Activated T-helper 2 cell treated with anti-CD3 and anti-CD28 coated beads, Interferon-gamma antibody, Interleukin-2, Interleukin-4, amounts not matched to agents 10 μg/mL and 5 μg/mL and 100 μg/mL, durations not matched to agents 14 hours and 24 hours and 36 hours (primary cell): ENCODE measurements around the gene MAML3. TPM values are rescaled to one million over a fixed set of nuclear protein-coding genes. Genes with fewer than 3 reads are reported as not detected.

Experiments
- DNase-seq: peaks from one replicate; pipeline ENCODE4 v3.0.0; 2021; ENCODE audit warnings: low spot score
- H3K27ac Mint-ChIP-seq: one replicate; pipeline ENCODE4 v1.8.0; 2021; ENCODE audit warnings: mixed read lengths
- H3K27me3 Mint-ChIP-seq: one replicate; pipeline ENCODE4 v1.8.0; 2021; ENCODE audit warnings: low read depth, mixed read lengths
- H3K36me3 Mint-ChIP-seq: one replicate; pipeline ENCODE4 v1.8.0; 2021; ENCODE audit warnings: low read depth, mixed read lengths
- H3K4me1 Mint-ChIP-seq: one replicate; pipeline ENCODE4 v1.8.0; 2021; ENCODE audit warnings: low read depth, mixed read lengths
- H3K4me3 Mint-ChIP-seq: one replicate; pipeline ENCODE4 v1.8.0; 2021; ENCODE audit warnings: low read depth, mild to moderate bottlenecking, moderate library complexity, mixed read lengths
- H3K9me3 Mint-ChIP-seq: one replicate; pipeline ENCODE4 v1.8.0; 2021; ENCODE audit warnings: mixed read lengths
- intact Hi-C: fragments of 100-400 bp; cut with micrococcal nuclease; formaldehyde crosslinking; loops from one replicate; pipeline ENCODE4 v1.15.1; 2023
- total RNA-seq: library from RNA; stranded (reverse); gene quantifications from 2 replicates; pipeline ENCODE4 v1.2.3, GENCODE V29; 2022

MAML3 gene
- total RNA-seq, 1 donor from 2014 or later: 3.3 TPM

- H3K27me3 Mint-ChIP-seq: peaks cover 13% of the 10 kb centered on the region
- H3K4me1 Mint-ChIP-seq: peaks cover 43% of the 10 kb centered on the region
- H3K27ac Mint-ChIP-seq: peak overlapping the region; percentile 46
- no peaks in the 10 kb centered on the region for H3K36me3 Mint-ChIP-seq
- DNase-seq: peak; percentile 28
- intact Hi-C loops: loop anchor here (1.0 to 2.0 kb wide), 2 partner anchors 13 to 34 kb away; no protein-coding TSS in a partner anchor
- no peak overlapping the region for H3K4me3 Mint-ChIP-seq
- no peaks in the 10 kb centered on the region for H3K9me3 Mint-ChIP-seq
Measured at GRCh38 chr4:140116442-140117104, 37.4 kb downstream of the MAML3 start.

- Mint-ChIP-seq H3K36me3 (no peaks in the 10 kb centered on the region), H3K27me3 (peaks cover 4% of the 10 kb centered on the region), H3K4me3 (no peak overlapping the region), H3K9me3 (no peaks in the 10 kb centered on the region), H3K27ac (no peak overlapping the region), H3K4me1 (peaks cover 44% of the 10 kb centered on the region)
- no peak for DNase-seq
- intact Hi-C loops: no loop called here
Measured at GRCh38 chr4:140115140-140115539, 38.8 kb downstream of the MAML3 start.

DNA sequence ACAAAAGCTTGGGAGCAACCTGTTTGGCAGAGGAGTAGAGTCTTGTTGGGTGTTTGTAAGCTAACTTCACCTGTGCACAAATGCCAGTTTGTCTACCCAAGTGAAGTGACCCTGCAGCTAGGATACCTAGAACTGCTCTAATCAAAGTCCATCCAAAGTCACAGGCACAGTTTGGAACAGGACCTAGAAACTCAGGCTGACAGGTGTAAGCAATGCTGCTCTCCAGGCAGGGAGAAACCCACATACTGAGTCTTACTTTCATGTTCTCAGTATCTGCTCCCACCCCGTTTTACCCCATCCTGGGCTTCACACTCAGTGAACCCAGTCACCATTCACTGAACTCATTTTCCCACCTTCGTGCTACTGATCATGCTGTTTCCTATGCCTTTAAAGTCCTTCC, 40.3 kb downstream of the MAML3 start:
- peaks cover 39% of the 10 kb centered on the region for H3K4me1 Mint-ChIP-seq
- H3K36me3 Mint-ChIP-seq: no peaks in the 10 kb centered on the region
- H3K4me3 Mint-ChIP-seq: no peak overlapping the region
- DNase-seq: no peak
- H3K27me3 Mint-ChIP-seq: peaks cover 4% of the 10 kb centered on the region
- H3K9me3 Mint-ChIP-seq: no peaks in the 10 kb centered on the region
- intact Hi-C loops: no loop called here
- no peak overlapping the region for H3K27ac Mint-ChIP-seq

DNA sequence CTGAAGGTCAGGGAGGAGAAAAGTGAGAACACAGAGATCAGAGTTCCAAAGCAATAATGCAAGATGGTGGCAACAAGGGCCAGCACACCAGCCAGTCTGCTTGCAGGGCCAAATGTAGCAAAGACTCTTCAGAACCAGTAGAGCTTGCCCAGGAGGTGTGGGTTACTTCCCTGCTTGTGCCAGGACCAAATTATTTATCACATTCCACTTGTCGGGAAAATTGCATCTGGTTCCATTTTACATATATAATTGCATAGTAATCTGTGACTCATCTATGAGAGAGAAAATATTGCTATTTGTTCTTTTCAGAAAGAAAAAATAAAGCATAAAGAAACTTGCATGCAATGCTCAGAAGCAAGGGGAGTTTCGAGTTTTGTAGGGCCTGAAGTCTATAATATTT, 41.4 kb downstream of the MAML3 start:
- Mint-ChIP-seq H3K27me3 (peaks cover 4% of the 10 kb centered on the region), H3K27ac (no peak overlapping the region), H3K9me3 (peaks cover 4% of the 10 kb centered on the region), H3K4me1 (peaks cover 49% of the 10 kb centered on the region), H3K36me3 (peaks cover 3% of the 10 kb centered on the region), H3K4me3 (no peak overlapping the region)
- intact Hi-C loops: no loop called here
- DNase-seq: no peak

DNA sequence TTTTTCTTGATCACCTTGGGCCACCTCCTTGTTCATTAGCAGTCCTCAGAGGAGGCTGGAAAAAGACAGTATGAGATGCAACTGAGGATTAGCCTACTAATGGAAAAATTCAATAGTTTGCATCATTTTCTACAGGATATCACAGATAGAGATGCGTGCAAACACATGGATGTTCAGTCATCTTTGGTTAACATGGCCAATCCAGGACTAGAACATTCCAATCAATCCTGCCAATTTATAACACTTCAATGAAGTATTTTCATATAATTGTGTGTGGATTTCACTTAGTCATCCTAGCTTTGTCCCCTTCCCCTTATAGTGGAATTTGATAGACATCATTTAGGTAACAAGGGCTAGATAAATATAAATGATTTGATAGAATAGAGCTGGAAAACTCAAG, 42.7 kb downstream of the MAML3 start:
- Mint-ChIP-seq H3K4me1 (peaks cover 42% of the 10 kb centered on the region), H3K9me3 (peaks cover 4% of the 10 kb centered on the region), H3K36me3 (peaks cover 3% of the 10 kb centered on the region), H3K4me3 (no peak overlapping the region), H3K27ac (no peak overlapping the region), H3K27me3 (peaks cover 5% of the 10 kb centered on the region)
- DNase-seq: no peak
- intact Hi-C loops: no loop called here

GRCh38 chr4:140110542-140111215, 43.3 kb downstream of the MAML3 start:
- no peak overlapping the region for H3K4me3 Mint-ChIP-seq
- no peak for DNase-seq
- intact Hi-C loops: no loop called here
- H3K9me3 Mint-ChIP-seq: peaks cover 4% of the 10 kb centered on the region
- H3K27ac Mint-ChIP-seq: no peak overlapping the region
- H3K27me3 Mint-ChIP-seq: peaks cover 7% of the 10 kb centered on the region
- peaks cover 3% of the 10 kb centered on the region for H3K36me3 Mint-ChIP-seq
- peaks cover 41% of the 10 kb centered on the region for H3K4me1 Mint-ChIP-seq

- peaks cover 40% of the 10 kb centered on the region for H3K4me1 Mint-ChIP-seq
Measured at GRCh38 chr4:140109737-140110136, 44.2 kb downstream of the MAML3 start.

GRCh38 chr4:140109292-140109691, 44.7 kb downstream of the MAML3 start:
- H3K36me3 Mint-ChIP-seq: peaks cover 3% of the 10 kb centered on the region
- no peak for DNase-seq
- no peak overlapping the region for H3K27ac Mint-ChIP-seq
- peaks cover 7% of the 10 kb centered on the region for H3K27me3 Mint-ChIP-seq
- intact Hi-C loops: no loop called here
- H3K4me1 Mint-ChIP-seq: peaks cover 37% of the 10 kb centered on the region
- no peak overlapping the region for H3K4me3 Mint-ChIP-seq
- H3K9me3 Mint-ChIP-seq: peaks cover 4% of the 10 kb centered on the region

More at GRCh38 chr4:140109737-140110136, 44.2 kb downstream of the MAML3 start:
- intact Hi-C loops: no loop called here
- H3K36me3 Mint-ChIP-seq: peaks cover 3% of the 10 kb centered on the region
- H3K27me3 Mint-ChIP-seq: peaks cover 7% of the 10 kb centered on the region
- H3K27ac Mint-ChIP-seq: no peak overlapping the region
- H3K9me3 Mint-ChIP-seq: peaks cover 4% of the 10 kb centered on the region
- no peak overlapping the region for H3K4me3 Mint-ChIP-seq
- DNase-seq: no peak

GRCh38 chr4:140108713-140109230, 45.2 kb downstream of the MAML3 start:
- no peak overlapping the region for H3K27ac Mint-ChIP-seq
- H3K4me3 Mint-ChIP-seq: no peak overlapping the region
- DNase-seq: no peak
- H3K9me3 Mint-ChIP-seq: peaks cover 4% of the 10 kb centered on the region
- H3K36me3 Mint-ChIP-seq: peaks cover 3% of the 10 kb centered on the region
- peaks cover 33% of the 10 kb centered on the region for H3K4me1 Mint-ChIP-seq
- H3K27me3 Mint-ChIP-seq: peaks cover 7% of the 10 kb centered on the region
- intact Hi-C loops: no loop called here

DNA sequence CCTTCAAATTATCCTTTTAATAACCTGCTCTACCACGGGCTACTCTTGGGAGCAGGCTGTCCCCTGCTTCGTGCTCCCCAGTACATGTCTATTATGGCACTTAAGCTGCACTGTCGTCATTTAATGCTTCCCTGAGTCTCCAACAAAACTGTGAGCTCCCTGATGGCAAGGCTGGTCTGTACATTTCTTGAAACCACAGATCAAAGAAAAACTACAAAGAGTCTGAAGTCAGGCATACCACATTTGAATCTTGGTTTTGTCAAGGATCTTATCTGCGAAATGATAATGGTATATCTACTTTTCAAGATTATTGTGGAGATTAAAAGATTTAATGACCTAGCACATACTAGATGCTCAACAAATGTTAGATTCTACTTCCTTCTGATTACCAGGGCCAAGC, 45.7 kb downstream of the MAML3 start:
- intact Hi-C loops: no loop called here
- Mint-ChIP-seq H3K36me3 (peaks cover 3% of the 10 kb centered on the region), H3K27me3 (peaks cover 7% of the 10 kb centered on the region), H3K4me1 (peaks cover 33% of the 10 kb centered on the region), H3K4me3 (peak overlapping the region; percentile 5), H3K9me3 (peaks cover 4% of the 10 kb centered on the region), H3K27ac (no peak overlapping the region)
- no peak for DNase-seq

DNA sequence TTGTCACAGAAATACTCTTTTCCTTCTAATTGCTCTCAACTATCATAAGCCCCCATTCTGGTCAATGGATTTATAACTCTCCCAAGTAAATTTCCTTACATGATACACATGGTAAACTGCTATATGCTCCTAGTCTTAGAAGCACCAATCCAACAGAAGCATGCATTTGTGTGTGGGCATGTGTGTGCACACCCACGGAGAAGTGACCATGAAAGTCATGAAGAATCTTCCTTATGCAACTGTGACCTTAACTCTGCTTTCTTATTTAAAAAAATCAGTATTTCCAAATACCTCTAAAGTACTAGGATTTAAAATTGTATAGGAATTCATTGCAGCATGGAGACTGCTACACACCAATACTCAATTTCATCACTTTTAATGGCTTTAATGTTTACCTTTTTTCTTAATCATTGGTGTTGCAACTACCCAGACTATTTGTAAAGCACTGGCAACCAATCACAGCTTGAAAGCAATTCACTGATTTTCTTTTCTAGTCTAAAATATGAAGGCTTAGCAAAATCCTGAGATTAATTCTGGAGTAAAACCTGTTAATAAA, 47.6 kb downstream of the MAML3 start:
- no peak for DNase-seq
- Mint-ChIP-seq H3K9me3 (peaks cover 9% of the 10 kb centered on the region), H3K4me3 (no peak overlapping the region), H3K4me1 (peaks cover 45% of the 10 kb centered on the region), H3K36me3 (peaks cover 11% of the 10 kb centered on the region), H3K27me3 (peaks cover 7% of the 10 kb centered on the region), H3K27ac (no peak overlapping the region)
- intact Hi-C loops: loop anchor here (1.0 kb wide), 1 partner anchor 21 kb away; no protein-coding TSS in a partner anchor

DNA sequence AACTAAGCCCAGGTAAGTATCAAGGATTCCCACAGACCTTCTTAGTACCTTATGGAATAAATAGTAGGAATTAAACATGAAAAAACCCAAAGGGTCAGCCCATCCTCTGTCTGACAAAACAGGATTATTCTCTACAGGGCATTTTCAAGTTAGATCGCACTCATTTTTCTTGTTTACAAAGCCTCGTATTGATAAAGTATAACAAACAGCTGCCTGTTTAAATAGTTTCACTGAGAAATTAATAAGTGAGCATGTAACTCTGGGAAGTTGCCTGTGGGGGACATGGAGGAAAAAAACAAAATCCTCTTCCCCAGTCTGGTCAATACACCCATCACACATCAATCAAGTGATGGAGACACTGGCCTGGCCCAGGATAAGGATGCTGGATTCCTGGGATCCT, 48.5 kb downstream of the MAML3 start:
- Mint-ChIP-seq H3K4me1 (peaks cover 52% of the 10 kb centered on the region), H3K4me3 (no peak overlapping the region), H3K27ac (no peak overlapping the region), H3K9me3 (peaks cover 9% of the 10 kb centered on the region), H3K36me3 (peaks cover 11% of the 10 kb centered on the region), H3K27me3 (peaks cover 7% of the 10 kb centered on the region)
- intact Hi-C loops: no loop called here
- no peak for DNase-seq

- peak; percentile 42 for DNase-seq
- intact Hi-C loops: loop anchor here (1.0 to 5.0 kb wide), 7 partner anchors 8 to 436 kb away; partner anchors contain the start of gene MGST2
- H3K9me3 Mint-ChIP-seq: peaks cover 9% of the 10 kb centered on the region
- peaks cover 66% of the 10 kb centered on the region for H3K4me1 Mint-ChIP-seq
- H3K27me3 Mint-ChIP-seq: peaks cover 3% of the 10 kb centered on the region
- H3K36me3 Mint-ChIP-seq: peaks cover 11% of the 10 kb centered on the region
- H3K27ac Mint-ChIP-seq: peak overlapping the region; percentile 54
- no peak overlapping the region for H3K4me3 Mint-ChIP-seq
Measured at GRCh38 chr4:140103676-140104075, 50.3 kb downstream of the MAML3 start.
